ENCODE data around the gene ZNF446. TPM values are rescaled to one million over a fixed set of nuclear protein-coding genes. Genes with fewer than 3 reads are reported as not detected.

The ZNF446 gene
- total and polyA plus RNA-seq, 2 donors (not counting 1 experiment from before 2014, with no cell fraction given) = 15.0 to 18.9 TPM

- H4K20me1 ChIP-seq (ENCODE audit: control insufficient read depth, insufficient read depth, low read length, poor library complexity, severe bottlenecking) = no peaks in the 10 kb centered on the region
- ChIA-PET POLR2A (no interaction called here), CTCF (no interaction called here)
- H3K9me3 Mint-ChIP-seq (ENCODE audit: insufficient read depth) = no peaks in the 10 kb centered on the region
- no peaks in the 10 kb centered on the region for H3K27me3 ChIP-seq (replicated peaks in 1 of 4; ENCODE audit: control extremely low read depth in 1 of 4, control insufficient read depth in 3 of 4, insufficient read depth in 4 of 4, low read length in 3 of 4)
- no peak overlapping the region for H3K27ac ChIP-seq (ENCODE audit: low read length in 2 of 2)
- H3K4me3 ChIP-seq (ENCODE audit: control extremely low read depth in 1 of 5, extremely low read depth in 1 of 5, insufficient read depth in 1 of 5, low read depth in 2 of 5, low read length in 4 of 5) = no peak overlapping the region
- WGBS (ENCODE audit: insufficient coverage) = 91% methylated on average over 24 of the region's 28 CpGs
- peaks cover 12 to 16% of the 10 kb centered on the region in 2 donors for H3K4me1 ChIP-seq (ENCODE audit: control insufficient read depth in 2 of 2, insufficient read depth in 2 of 2, low read length in 2 of 2)
- DNase-seq = no peak
- H3K4me2 ChIP-seq (replicated peaks; ENCODE audit: low read depth, low read length, poor library complexity, severe bottlenecking) = no peak overlapping the region
- ATAC-seq (ENCODE audit: low read depth) = no peak
- H3K36me3 ChIP-seq (replicated peaks in 1 of 2; ENCODE audit: control extremely low read depth in 1 of 2, control insufficient read depth in 1 of 2, extremely low read depth in 1 of 2, insufficient read depth in 2 of 2, low read length in 1 of 2) = peaks cover 0 to 2% of the 10 kb centered on the region in 2 experiments
- H3K79me2 ChIP-seq (ENCODE audit: control insufficient read depth, insufficient read depth, low read length) = no peaks in the 10 kb centered on the region
- no peak overlapping the region for H3K9ac ChIP-seq (ENCODE audit: low read length)
- no peak overlapping the region for H3K27ac Mint-ChIP-seq
- H3K4me3 Mint-ChIP-seq = no peak overlapping the region
- H2AFZ ChIP-seq (ENCODE audit: insufficient read depth, low read depth, low read length, poor library complexity, severe bottlenecking) = no peak overlapping the region
- intact Hi-C loops (cut with micrococcal nuclease) = loop anchor here (5.0 kb wide), 1 partner anchor 118 kb away; the partner anchor contains the start of gene ZNF497
- no peaks in the 10 kb centered on the region for H3K9me3 ChIP-seq (ENCODE audit: control extremely low read depth in 1 of 3, control insufficient read depth in 2 of 3, insufficient read depth in 1 of 3, low read length in 2 of 3)
- no peaks in the 10 kb centered on the region for H3K27me3 Mint-ChIP-seq
- H3K4me1 Mint-ChIP-seq = peaks cover 18% of the 10 kb centered on the region
- TF ChIP-seq CTCF (IDR thresholded peaks at IDR 0.05) = no peak
- no peak for TF ChIP-seq EZH2 (IDR thresholded peaks at IDR 0.05; ENCODE audit: borderline replicate concordance, insufficient read depth, low read depth, low read length, poor library complexity, severe bottlenecking)
Observed at GRCh38 chr19:58479736-58480480, 3.8 kb downstream of the ZNF446 start.

GRCh38 chr19:58480481-58480830 lies 4.3 kb downstream of the ZNF446 start:
- Mint-ChIP-seq H3K27ac (no peak overlapping the region), H3K27me3 (no peaks in the 10 kb centered on the region), H3K4me1 (peaks cover 13% of the 10 kb centered on the region), H3K9me3 (ENCODE audit: insufficient read depth) (no peaks in the 10 kb centered on the region), H3K4me3 (no peak overlapping the region)
- Histone ChIP-seq H3K36me3 (replicated peaks in 1 of 2; ENCODE audit: control extremely low read depth in 1 of 2, control insufficient read depth in 1 of 2, extremely low read depth in 1 of 2, insufficient read depth in 2 of 2, low read length in 1 of 2) (peaks cover 0 to 2% of the 10 kb centered on the region in 2 experiments), H2AFZ (ENCODE audit: insufficient read depth, low read depth, low read length, poor library complexity, severe bottlenecking) (no peak overlapping the region), H3K27me3 (replicated peaks in 1 of 4; ENCODE audit: control extremely low read depth in 1 of 4, control insufficient read depth in 3 of 4, insufficient read depth in 4 of 4, low read length in 3 of 4) (no peaks in the 10 kb centered on the region), H3K27ac (ENCODE audit: low read length in 2 of 2) (no peak overlapping the region), H3K4me1 (ENCODE audit: control insufficient read depth in 2 of 2, insufficient read depth in 2 of 2, low read length in 2 of 2) (peaks cover 7 to 11% of the 10 kb centered on the region in 2 donors), H3K4me2 (replicated peaks; ENCODE audit: low read depth, low read length, poor library complexity, severe bottlenecking) (no peak overlapping the region), H3K4me3 (ENCODE audit: control extremely low read depth in 1 of 5, extremely low read depth in 1 of 5, insufficient read depth in 1 of 5, low read depth in 2 of 5, low read length in 4 of 5) (no peak overlapping the region), H3K9ac (ENCODE audit: low read length) (no peak overlapping the region), H3K79me2 (ENCODE audit: control insufficient read depth, insufficient read depth, low read length) (no peaks in the 10 kb centered on the region), H4K20me1 (ENCODE audit: control insufficient read depth, insufficient read depth, low read length, poor library complexity, severe bottlenecking) (no peaks in the 10 kb centered on the region), H3K9me3 (ENCODE audit: control extremely low read depth in 1 of 3, control insufficient read depth in 2 of 3, insufficient read depth in 1 of 3, low read length in 2 of 3) (no peaks in the 10 kb centered on the region)
- ATAC-seq (ENCODE audit: low read depth) = no peak
- intact Hi-C loops (cut with micrococcal nuclease) = no loop called here
- CTCF ChIA-PET = no interaction called here
- TF ChIP-seq CTCF (IDR thresholded peaks at IDR 0.05) (no peak), EZH2 (IDR thresholded peaks at IDR 0.05; ENCODE audit: borderline replicate concordance, insufficient read depth, low read depth, low read length, poor library complexity, severe bottlenecking) (no peak)
- no peak for DNase-seq
- POLR2A ChIA-PET = no interaction called here
- WGBS (ENCODE audit: insufficient coverage) = 91% methylated on average over 20 of the region's 20 CpGs
